ENCODE results near the gene CPA1. TPM values are rescaled to one million over a fixed set of nuclear protein-coding genes. Genes with fewer than 3 reads are reported as not detected.
A peak's percentile ranks its signal among the peaks of the same experiment; 100 is the strongest.

Gene CPA1
- total and polyA plus RNA-seq, 5 experiments from 2014 or later, result 0.26 TPM; not detected in 4

DNA sequence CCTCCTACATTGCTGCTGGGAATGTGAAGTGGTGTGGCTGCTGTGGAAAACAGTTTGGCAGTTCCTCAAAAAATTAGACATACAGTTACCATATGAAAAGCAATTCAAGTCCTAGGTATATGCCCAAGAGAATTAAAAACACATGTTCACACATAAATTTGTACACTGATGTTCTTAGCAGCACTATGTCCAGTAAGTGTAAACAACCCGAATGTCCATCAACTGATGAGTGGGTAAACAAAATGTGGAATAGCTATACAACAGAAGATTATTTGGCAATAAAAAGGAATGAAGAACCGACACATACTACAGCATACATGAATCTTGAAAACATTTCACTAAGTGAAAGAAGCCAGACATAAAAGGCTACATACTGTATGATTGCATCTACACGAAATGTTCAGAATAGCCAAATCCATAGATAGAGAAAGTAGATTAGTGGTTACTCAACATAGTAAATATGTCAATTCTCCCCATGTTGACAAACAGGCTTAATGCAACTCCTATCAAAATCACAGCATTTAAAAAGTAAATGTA lies 43.3 kb downstream of the CPA1 start:
- DNase-seq (no peak), ATAC-seq (no peak)
- POLR2A ChIA-PET, result interaction anchor here (0.8 to 1.5 kb wide), 4 partner anchors 13 to 218 kb away, joined by 3 to 6 read pairs (median 4); partner anchors contain the start of genes CEP41 and TMEM209
- H3K27ac Mint-ChIP-seq, result peak overlapping the region in 7 of 10 donors; percentile 8 to 78 (median 51)
- peaks cover 37 to 77% (median 70%) of the 10 kb centered on the region in 4 donors for H3K4me1 Mint-ChIP-seq
- H3K36me3 Mint-ChIP-seq, result peaks cover 0 to 4% (median 0%) of the 10 kb centered on the region in 3 donors
- no peaks in the 10 kb centered on the region for H3K27me3 Mint-ChIP-seq
- no peaks in the 10 kb centered on the region for H3K9me3 Mint-ChIP-seq
- H3K4me3 Mint-ChIP-seq, result peak overlapping the region in 2 of 10 donors; percentile 4 to 15

DNA sequence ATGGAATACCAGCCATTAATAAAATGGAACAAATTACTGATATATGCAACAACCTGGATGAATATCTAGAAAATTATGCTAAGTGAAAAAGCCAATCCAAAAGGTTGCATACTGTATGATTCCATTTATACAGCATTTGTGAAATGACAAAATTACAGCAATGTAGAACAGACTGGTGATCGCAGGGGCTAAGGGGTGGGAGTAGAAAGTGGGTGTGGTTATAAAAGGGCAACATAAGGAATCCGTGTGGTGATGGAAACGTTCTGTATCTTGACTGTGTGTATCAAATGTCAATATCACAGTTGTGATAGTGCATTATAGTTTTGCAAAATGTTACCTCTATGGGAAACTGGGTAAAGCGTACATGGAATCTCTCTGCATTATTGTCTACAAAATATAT lies 45.5 kb downstream of the CPA1 start:
- no peaks in the 10 kb centered on the region for H3K9me3 Mint-ChIP-seq
- peaks cover 32 to 61% (median 55%) of the 10 kb centered on the region in 4 donors for H3K4me1 Mint-ChIP-seq
- ATAC-seq, result no peak
- POLR2A ChIA-PET, result interaction anchor here (0.6 to 2.5 kb wide), 2 partner anchors 15 to 31 kb away, joined by 3 to 6 read pairs; partner anchors contain the start of gene CEP41
- no peaks in the 10 kb centered on the region for H3K27me3 Mint-ChIP-seq
- peaks cover 0 to 8% (median 3%) of the 10 kb centered on the region in 3 donors for H3K36me3 Mint-ChIP-seq
- H3K4me3 Mint-ChIP-seq, result peak overlapping the region in 9 of 10 donors; percentile 1 to 59 (median 31)
- H3K27ac Mint-ChIP-seq, result peak overlapping the region; percentile 45 to 96 (median 78)
- no peak for DNase-seq

DNA sequence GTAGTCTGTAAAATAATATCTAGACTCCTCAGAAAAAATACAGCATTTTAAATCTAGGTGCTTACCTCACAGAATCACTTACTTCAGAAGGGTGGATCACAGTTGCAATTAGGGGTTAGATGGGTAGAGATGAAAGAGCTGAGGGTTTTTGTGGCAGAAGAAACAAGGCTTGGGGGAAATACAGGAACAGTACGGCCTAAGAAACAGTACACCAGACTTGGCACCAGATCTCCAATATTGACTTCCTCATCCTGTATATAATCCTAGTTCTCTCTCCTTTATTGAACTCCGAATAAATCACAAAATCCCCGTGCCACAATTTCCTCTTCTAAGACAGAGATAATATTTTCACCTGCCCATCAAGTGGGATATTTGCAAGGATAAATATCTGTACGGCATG lies 46.3 kb downstream of the CPA1 start:
- DNase-seq (peak in 6 of 10 donors; percentile 24 to 79 (median 56)), ATAC-seq (peak; percentile 93 to 98)
- Mint-ChIP-seq H3K9me3 (no peaks in the 10 kb centered on the region), H3K27ac (peak overlapping the region; percentile 45 to 96 (median 75)), H3K4me1 (peaks cover 28 to 55% (median 48%) of the 10 kb centered on the region in 4 donors), H3K27me3 (no peaks in the 10 kb centered on the region), H3K36me3 (peaks cover 0 to 8% (median 3%) of the 10 kb centered on the region in 3 donors), H3K4me3 (peak overlapping the region in 9 of 10 donors; percentile 6 to 64 (median 55))
- POLR2A ChIA-PET, result interaction anchor here (0.6 to 2.5 kb wide), 2 partner anchors 14 to 32 kb away, joined by 3 to 6 read pairs; partner anchors contain the start of gene CEP41

DNA sequence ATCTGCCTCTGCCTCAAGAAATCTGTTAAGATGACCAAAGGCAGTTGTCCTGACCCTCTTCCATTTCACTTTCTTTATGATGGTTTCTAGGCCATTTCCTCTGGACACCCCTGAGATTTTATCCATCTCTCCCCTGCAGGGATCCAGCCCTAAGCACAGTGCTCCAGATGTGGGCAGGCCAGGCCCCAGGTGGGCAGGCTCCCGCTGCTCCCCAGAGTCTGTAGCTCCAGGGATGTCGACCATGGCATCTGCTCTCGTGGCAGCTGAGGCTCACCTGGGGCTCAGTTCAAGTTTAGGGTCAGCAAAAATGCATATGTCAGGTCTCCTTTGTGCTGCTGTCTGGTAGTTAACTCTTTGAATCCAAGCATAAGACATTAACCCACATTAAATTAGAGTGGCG lies 48.7 kb downstream of the CPA1 start:
- no peak for ATAC-seq
- Mint-ChIP-seq H3K27ac (peak overlapping the region in 2 of 10 donors; percentile 32 to 59), H3K27me3 (no peaks in the 10 kb centered on the region)

GRCh38 chr7:130430115-130430514 lies 49.8 kb downstream of the CPA1 start:
- no peak for DNase-seq
- no peak overlapping the region for H3K4me3 Mint-ChIP-seq
- H3K27ac Mint-ChIP-seq, result no peak overlapping the region
- no peak for ATAC-seq
- H3K4me1 Mint-ChIP-seq, result peaks cover 22 to 33% (median 28%) of the 10 kb centered on the region in 4 donors
- H3K36me3 Mint-ChIP-seq, result peaks cover 0 to 6% (median 3%) of the 10 kb centered on the region in 3 donors
- H3K9me3 Mint-ChIP-seq, result no peaks in the 10 kb centered on the region
- H3K27me3 Mint-ChIP-seq, result no peaks in the 10 kb centered on the region
- POLR2A ChIA-PET, result interaction anchor here (1.5 kb wide), 1 partner anchor 9 kb away, joined by 4 read pairs; no protein-coding TSS in a partner anchor

More for the DNA sequence above, 48.7 kb downstream of the CPA1 start:
- Mint-ChIP-seq H3K4me1 (peaks cover 18 to 33% (median 30%) of the 10 kb centered on the region in 4 donors), H3K36me3 (peaks cover 0 to 8% (median 3%) of the 10 kb centered on the region in 3 donors), H3K4me3 (peak overlapping the region in 3 of 10 donors; percentile 20 to 51 (median 31)), H3K9me3 (no peaks in the 10 kb centered on the region)
- DNase-seq, result no peak
- POLR2A ChIA-PET, result interaction anchor here (0.9 to 1.6 kb wide), 3 partner anchors 9 to 35 kb away, joined by 3 to 5 read pairs (median 4); no protein-coding TSS in a partner anchor

- ATAC-seq, result no peak
- Mint-ChIP-seq H3K9me3 (no peaks in the 10 kb centered on the region), H3K36me3 (peaks cover 0 to 6% (median 5%) of the 10 kb centered on the region in 3 donors), H3K4me1 (peaks cover 18 to 33% (median 25%) of the 10 kb centered on the region in 4 donors), H3K4me3 (no peak overlapping the region), H3K27ac (no peak overlapping the region), H3K27me3 (no peaks in the 10 kb centered on the region)
- POLR2A ChIA-PET, result interaction anchor here (1.3 to 1.5 kb wide), 2 partner anchors 10 to 36 kb away, joined by 4 read pairs; no protein-coding TSS in a partner anchor
- DNase-seq, result no peak
Observed at GRCh38 chr7:130430841-130431666, 50.8 kb downstream of the CPA1 start.

DNA sequence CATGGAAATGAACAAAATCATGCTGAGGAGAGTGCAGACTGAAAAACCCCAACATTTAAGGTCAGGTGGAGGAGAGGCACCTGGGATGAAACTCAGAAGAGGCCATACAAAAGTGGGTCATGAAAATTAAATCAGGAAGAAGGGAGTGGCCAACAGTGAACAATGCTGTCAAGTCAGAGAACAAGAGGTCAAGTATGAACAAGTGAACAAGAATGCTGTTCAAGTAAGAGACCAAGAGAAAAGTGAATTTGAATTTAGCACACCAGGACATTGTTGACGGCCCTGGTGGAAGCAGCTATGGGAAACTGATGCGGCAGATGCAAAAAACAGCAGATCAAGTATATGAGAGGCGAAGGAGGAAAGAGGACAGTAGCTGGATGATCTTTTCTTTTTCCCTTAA lies 52.6 kb downstream of the CPA1 start:
- DNase-seq, result no peak

DNA sequence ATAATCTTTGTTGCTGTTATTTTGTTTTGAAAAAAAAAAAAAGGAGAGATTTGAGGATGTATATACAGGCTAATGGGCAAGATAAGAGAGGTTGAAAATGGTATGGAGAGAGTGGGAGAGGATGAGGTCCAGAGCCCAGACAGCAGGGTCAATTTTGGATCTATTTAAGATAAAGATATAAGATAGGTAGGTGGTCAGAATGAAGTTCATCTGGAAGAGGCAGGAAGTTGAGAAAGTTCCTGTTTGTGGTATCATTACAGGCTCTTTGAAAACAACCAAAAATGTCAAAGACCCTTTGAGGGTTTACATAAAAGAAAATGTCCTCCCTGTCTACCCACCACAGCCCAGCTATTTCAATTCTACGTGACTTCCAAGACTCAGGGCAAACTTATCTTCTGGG lies 53.0 kb downstream of the CPA1 start:
- Mint-ChIP-seq H3K36me3 (peaks cover 0 to 12% (median 5%) of the 10 kb centered on the region in 3 donors), H3K27me3 (no peaks in the 10 kb centered on the region), H3K4me3 (no peak overlapping the region), H3K27ac (no peak overlapping the region), H3K9me3 (peaks cover 0 to 3% (median 0%) of the 10 kb centered on the region in 9 donors), H3K4me1 (peaks cover 22 to 40% (median 28%) of the 10 kb centered on the region in 4 donors)
- peak; percentile 61 to 77 for ATAC-seq
- POLR2A ChIA-PET, result interaction anchor here (0.6 to 2.4 kb wide), 6 partner anchors 8 to 65 kb away, joined by 3 to 10 read pairs (median 3); no protein-coding TSS in a partner anchor
- peak in 1 of 10 donors; percentile 31 for DNase-seq

More for the DNA sequence above, 52.6 kb downstream of the CPA1 start:
- POLR2A ChIA-PET, result interaction anchor here (0.6 to 2.4 kb wide), 7 partner anchors 8 to 99 kb away, joined by 3 to 10 read pairs (median 3); no protein-coding TSS in a partner anchor
- Mint-ChIP-seq H3K27ac (no peak overlapping the region), H3K4me3 (no peak overlapping the region), H3K36me3 (peaks cover 0 to 9% (median 5%) of the 10 kb centered on the region in 3 donors), H3K27me3 (no peaks in the 10 kb centered on the region), H3K9me3 (peaks cover 0 to under 1% (median 0%) of the 10 kb centered on the region in 9 donors), H3K4me1 (peaks cover 18 to 36% (median 25%) of the 10 kb centered on the region in 4 donors)
- ATAC-seq, result peak in 1 of 2 donors; percentile 18

GRCh38 chr7:130435311-130435854 lies 55.1 kb downstream of the CPA1 start:
- H3K4me3 Mint-ChIP-seq, result peak overlapping the region in 7 of 10 donors; percentile 14 to 63 (median 33)
- no peaks in the 10 kb centered on the region for H3K27me3 Mint-ChIP-seq
- DNase-seq, result no peak
- H3K27ac Mint-ChIP-seq, result peak overlapping the region in 5 of 10 donors; percentile 55 to 78 (median 75)
- peaks cover 0 to 3% (median 0%) of the 10 kb centered on the region in 9 donors for H3K9me3 Mint-ChIP-seq
- POLR2A ChIA-PET, result interaction anchor here (0.6 to 0.9 kb wide), 2 partner anchors 31 to 178 kb away, joined by 3 read pairs; no protein-coding TSS in a partner anchor
- H3K4me1 Mint-ChIP-seq, result peaks cover 28 to 51% (median 42%) of the 10 kb centered on the region in 4 donors
- peaks cover 0 to 8% (median 2%) of the 10 kb centered on the region in 3 donors for H3K36me3 Mint-ChIP-seq
- no peak for ATAC-seq

DNA sequence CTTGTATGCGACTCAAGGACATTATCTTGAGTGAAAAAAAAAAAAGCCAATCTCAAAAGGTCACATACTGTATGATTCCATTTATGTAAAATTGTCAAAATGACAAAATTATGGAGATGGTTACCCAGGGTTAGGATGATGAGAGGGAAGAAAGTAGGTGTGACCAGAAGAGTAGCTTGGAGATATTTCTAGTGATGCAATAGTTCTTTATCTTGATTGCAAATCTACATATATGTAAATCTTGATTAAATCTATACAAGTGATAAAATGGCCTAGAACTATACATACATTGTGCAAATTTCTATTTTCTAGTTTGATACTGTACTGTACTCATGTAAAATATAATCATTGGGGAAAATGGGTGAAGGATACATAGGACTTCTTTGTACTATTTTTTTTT lies 56.0 kb downstream of the CPA1 start:
- Mint-ChIP-seq H3K4me3 (peak overlapping the region in 7 of 10 donors; percentile 16 to 73 (median 58)), H3K36me3 (peaks cover 0 to 9% (median 4%) of the 10 kb centered on the region in 3 donors), H3K27ac (peak overlapping the region in 8 of 10 donors; percentile 4 to 94 (median 72)), H3K9me3 (peaks cover 0 to 3% (median 0%) of the 10 kb centered on the region in 9 donors), H3K27me3 (no peaks in the 10 kb centered on the region), H3K4me1 (peaks cover 33 to 57% (median 50%) of the 10 kb centered on the region in 4 donors)
- POLR2A ChIA-PET, result interaction anchor here (0.6 to 1.0 kb wide), 5 partner anchors 12 to 69 kb away, joined by 3 to 4 read pairs (median 4); no protein-coding TSS in a partner anchor
- no peak for ATAC-seq
- DNase-seq, result no peak

Measured in naive thymus-derived CD8-positive, alpha-beta T cell (primary cell).